ENCODE data around the gene ALDH18A1. TPM values are rescaled to one million over a fixed set of nuclear protein-coding genes. Genes with fewer than 3 reads are reported as not detected.

Gene ALDH18A1
- polyA plus RNA-seq, 1 donor (not counting 4 experiments of a cell fraction or from before 2014, with no cell fraction given) = 53.4 TPM

GRCh38 chr10:95565336-95565735 lies 91.2 kb downstream of the ALDH18A1 start:
- H3K27ac ChIP-seq (ENCODE audit: control insufficient read depth, insufficient read depth, low read length) = no peak overlapping the region
- no peaks in the 10 kb centered on the region for H3K9me3 ChIP-seq (ENCODE audit: control insufficient read depth, low read depth, low read length)
- no peak overlapping the region for H3K9ac ChIP-seq (ENCODE audit: control insufficient read depth, extremely low read depth, insufficient read depth, low read length)
- no peak overlapping the region for H2AFZ ChIP-seq (ENCODE audit: control insufficient read depth, low read length)
- peaks cover 2% of the 10 kb centered on the region for H3K4me1 ChIP-seq (ENCODE audit: control insufficient read depth, extremely low read depth, insufficient read depth, low read length)
- H3K4me2 ChIP-seq (ENCODE audit: control insufficient read depth, extremely low read depth, insufficient read depth, low read depth, low read length) = no peak overlapping the region
- no peaks in the 10 kb centered on the region for H3K27me3 ChIP-seq (ENCODE audit: control insufficient read depth, extremely low read depth, insufficient read depth, low read length)
- TF ChIP-seq CTCF (optimal IDR thresholded peaks at IDR 0.05 in 1 of 3, IDR thresholded peaks at IDR 0.05 in 1 of 3, conservative IDR thresholded peaks at IDR 0.05 in 1 of 3; ENCODE audit: extremely low read depth in 1 of 3, insufficient read depth in 2 of 3, low read length in 3 of 3) (no peak), EZH2 (IDR thresholded peaks at IDR 0.05; ENCODE audit: low read length) (no peak)
- no peak overlapping the region for H3K4me3 ChIP-seq (ENCODE audit: control insufficient read depth in 2 of 3, extremely low read depth in 1 of 3, insufficient read depth in 2 of 3, low read depth in 1 of 3, low read length in 3 of 3)
- no peak for DNase-seq (ENCODE audit: low read depth, low spot score)
- dilution Hi-C loops (cut with MboI; ENCODE audit: extremely low pct_ligation_motif_present, low sequenced_read_pairs) = no loop called here
- FAIRE-seq = no peak
- H4K20me1 ChIP-seq (ENCODE audit: control insufficient read depth, extremely low read depth, insufficient read depth, low read length) = no peaks in the 10 kb centered on the region
- no peaks in the 10 kb centered on the region for H3K9me1 ChIP-seq (ENCODE audit: control insufficient read depth, extremely low read depth, insufficient read depth, low read length)
- H3K36me3 ChIP-seq (ENCODE audit: control insufficient read depth in 2 of 2, extremely low read depth in 1 of 2, insufficient read depth in 2 of 2, low read length in 2 of 2) = no peaks in the 10 kb centered on the region
- no peaks in the 10 kb centered on the region for H3K79me2 ChIP-seq (ENCODE audit: control insufficient read depth, insufficient read depth, low read length)

- TF ChIP-seq CTCF (optimal IDR thresholded peaks at IDR 0.05 in 1 of 3, IDR thresholded peaks at IDR 0.05 in 1 of 3, conservative IDR thresholded peaks at IDR 0.05 in 1 of 3; ENCODE audit: extremely low read depth in 1 of 3, insufficient read depth in 2 of 3, low read length in 3 of 3) (no peak), EZH2 (IDR thresholded peaks at IDR 0.05; ENCODE audit: low read length) (no peak)
- DNase-seq (ENCODE audit: low read depth, low spot score) = no peak
- H3K27ac ChIP-seq (ENCODE audit: control insufficient read depth, insufficient read depth, low read length) = no peak overlapping the region
Measured at GRCh38 chr10:95564291-95564690, 92.2 kb downstream of the ALDH18A1 start.

More at GRCh38 chr10:95564291-95564690, 92.2 kb downstream of the ALDH18A1 start:
- H3K4me1 ChIP-seq (ENCODE audit: control insufficient read depth, extremely low read depth, insufficient read depth, low read length) = peaks cover 5% of the 10 kb centered on the region
- dilution Hi-C loops (cut with MboI; ENCODE audit: extremely low pct_ligation_motif_present, low sequenced_read_pairs) = no loop called here
- H4K20me1 ChIP-seq (ENCODE audit: control insufficient read depth, extremely low read depth, insufficient read depth, low read length) = no peaks in the 10 kb centered on the region
- FAIRE-seq = no peak
- peaks cover 8% of the 10 kb centered on the region for H3K27me3 ChIP-seq (ENCODE audit: control insufficient read depth, extremely low read depth, insufficient read depth, low read length)
- H2AFZ ChIP-seq (ENCODE audit: control insufficient read depth, low read length) = no peak overlapping the region
- no peaks in the 10 kb centered on the region for H3K79me2 ChIP-seq (ENCODE audit: control insufficient read depth, insufficient read depth, low read length)
- H3K9me3 ChIP-seq (ENCODE audit: control insufficient read depth, low read depth, low read length) = no peaks in the 10 kb centered on the region
- H3K4me2 ChIP-seq (ENCODE audit: control insufficient read depth, extremely low read depth, insufficient read depth, low read depth, low read length) = no peak overlapping the region
- H3K36me3 ChIP-seq (ENCODE audit: control insufficient read depth in 2 of 2, extremely low read depth in 1 of 2, insufficient read depth in 2 of 2, low read length in 2 of 2) = no peaks in the 10 kb centered on the region
- no peak overlapping the region for H3K4me3 ChIP-seq (ENCODE audit: control insufficient read depth in 2 of 3, extremely low read depth in 1 of 3, insufficient read depth in 2 of 3, low read depth in 1 of 3, low read length in 3 of 3)
- no peak overlapping the region for H3K9ac ChIP-seq (ENCODE audit: control insufficient read depth, extremely low read depth, insufficient read depth, low read length)
- no peaks in the 10 kb centered on the region for H3K9me1 ChIP-seq (ENCODE audit: control insufficient read depth, extremely low read depth, insufficient read depth, low read length)
